Thoracic aorta (tissue), 2 donors: ENCODE data around the gene TMC8. TPM values are rescaled to one million over a fixed set of nuclear protein-coding genes. Genes with fewer than 3 reads are reported as not detected.
"Not testable (repeated sequence)": the region's sequence is repeated elsewhere in the genome, so short reads cannot be mapped to it uniquely, and the experiment has no call there.

Experiments
- ATAC-seq: fragments of 150-250 bp; one replicate; pipeline ENCODE4 v1.8.0; 2017; ENCODE audit warnings: low read depth; ENCODE audit not compliant: insufficient number of reproducible peaks, low FRiP score
- DNase-seq: peaks from one replicate; pipeline ENCODE4 v3.0.0-alpha.2; 2020; ENCODE audit warnings: low spot score
- H3K27ac ChIP-seq, 2 donors: fragments of 200-600 bp; sonication (generic); 1 replicate in 1 of 2; 2 replicates in 1 of 2; pipeline ENCODE4 v1.5.1; 2016; ENCODE audit warnings: mild to moderate bottlenecking in 2 of 2, moderate library complexity in 2 of 2
- H3K27me3 ChIP-seq: fragments of 200-600 bp; sonication (generic); replicated peaks from 2 replicates; pipeline ENCODE4 v1.6.0; 2016; ENCODE audit warnings: mild to moderate bottlenecking; ENCODE audit not compliant: insufficient read depth
- H3K36me3 ChIP-seq: fragments of 200-600 bp; sonication (generic); one replicate; pipeline ENCODE4 v1.5.1; 2016
- H3K4me1 ChIP-seq, 2 donors: fragments of 200-600 bp; sonication (generic); 1 replicate in 1 of 2; 2 replicates in 1 of 2; pipeline versions ENCODE4 v1.5.1 to v1.6.0; 2016; ENCODE audit warnings: low read depth in 2 of 2, mild to moderate bottlenecking in 1 of 2; ENCODE audit not compliant: control insufficient read depth in 1 of 2
- H3K4me3 ChIP-seq: fragments of 200-600 bp; sonication (generic); 2 replicates; pipeline ENCODE4 v1.5.1; 2016; ENCODE audit warnings: mild to moderate bottlenecking
- H3K9me3 ChIP-seq: fragments of 200-600 bp; sonication (generic); 2 replicates; pipeline ENCODE4 v1.5.1; 2016
- CTCF ChIP-seq: fragments of 200-600 bp; sonication (generic); IDR thresholded peaks from one replicate; pipeline ENCODE4 v1.5.1; 2019; ENCODE audit warnings: antibody characterized with exemption
- total RNA-seq, 2 donors: library from RNA; depleted of rRNA; stranded (reverse); fragments of >200 nt; gene quantifications; one replicate each; pipeline versions ENCODE4 v1.1.0 to v1.2.3, GENCODE V29; 2016

Gene TMC8
- total RNA-seq, 2 donors from 2014 or later: 5.6 to 9.3 TPM

GRCh38 chr17:78112518-78113471 is 17.8 kb upstream of the TMC8 start:
- no peak for DNase-seq
- ATAC-seq: peak; percentile 41
- H3K4me1 ChIP-seq: peaks cover 0 to 5% of the 10 kb centered on the region in 2 donors
- TF ChIP-seq CTCF: peak; percentile 99
- H3K36me3 ChIP-seq: no peaks in the 10 kb centered on the region
- H3K4me3 ChIP-seq: no peak overlapping the region
- H3K9me3 ChIP-seq: no peaks in the 10 kb centered on the region
- no peak overlapping the region for H3K27ac ChIP-seq
- H3K27me3 ChIP-seq: no peaks in the 10 kb centered on the region

- TF ChIP-seq CTCF: no peak
- H3K27me3 ChIP-seq: no peaks in the 10 kb centered on the region
- no peaks in the 10 kb centered on the region for H3K9me3 ChIP-seq
- no peak for ATAC-seq
- no peak overlapping the region for H3K4me3 ChIP-seq
- no peak overlapping the region for H3K27ac ChIP-seq
- no peaks in the 10 kb centered on the region for H3K36me3 ChIP-seq
- DNase-seq: no peak
- peaks cover 0 to 6% of the 10 kb centered on the region in 2 donors for H3K4me1 ChIP-seq
Measured at GRCh38 chr17:78113804-78114785, 16.5 kb upstream of the TMC8 start.

GRCh38 chr17:78114831-78115723 is 15.5 kb upstream of the TMC8 start:
- Histone ChIP-seq H3K27ac (no peak overlapping the region), H3K4me3 (no peak overlapping the region), H3K9me3 (no peaks in the 10 kb centered on the region), H3K27me3 (no peaks in the 10 kb centered on the region), H3K4me1 (peaks cover 0 to 6% of the 10 kb centered on the region in 2 donors), H3K36me3 (no peaks in the 10 kb centered on the region)
- TF ChIP-seq CTCF: no peak
- ATAC-seq (no peak), DNase-seq (no peak)

- not testable (repeated sequence) for H3K9me3 ChIP-seq, ATAC-seq, H3K27me3 ChIP-seq, H3K4me1 ChIP-seq, DNase-seq, H3K27ac ChIP-seq, H3K4me3 ChIP-seq, H3K36me3 ChIP-seq
Measured at GRCh38 chr17:78115803-78116202, 14.8 kb upstream of the TMC8 start.

GRCh38 chr17:78116411-78116810 is 14.2 kb upstream of the TMC8 start:
- H3K27ac ChIP-seq: no peak overlapping the region
- DNase-seq: no peak
- TF ChIP-seq CTCF: no peak

More at GRCh38 chr17:78116411-78116810, 14.2 kb upstream of the TMC8 start:
- no peaks in the 10 kb centered on the region for H3K9me3 ChIP-seq
- H3K27me3 ChIP-seq: no peaks in the 10 kb centered on the region
- H3K4me3 ChIP-seq: no peak overlapping the region
- no peak for ATAC-seq
- H3K36me3 ChIP-seq: no peaks in the 10 kb centered on the region
- H3K4me1 ChIP-seq: peaks cover 0 to 6% of the 10 kb centered on the region in 2 donors
